HG03064 (cell line): ENCODE measurements around the gene MCM3.

Experiments used
- ATAC-seq: cut with Tn5 transposase; IDR thresholded peaks from one replicate; pipeline ENCODE4 v1.9.1; 2021; ENCODE audit warnings: low read depth; ENCODE audit not compliant: unreplicated experiment

The MCM3 gene

DNA sequence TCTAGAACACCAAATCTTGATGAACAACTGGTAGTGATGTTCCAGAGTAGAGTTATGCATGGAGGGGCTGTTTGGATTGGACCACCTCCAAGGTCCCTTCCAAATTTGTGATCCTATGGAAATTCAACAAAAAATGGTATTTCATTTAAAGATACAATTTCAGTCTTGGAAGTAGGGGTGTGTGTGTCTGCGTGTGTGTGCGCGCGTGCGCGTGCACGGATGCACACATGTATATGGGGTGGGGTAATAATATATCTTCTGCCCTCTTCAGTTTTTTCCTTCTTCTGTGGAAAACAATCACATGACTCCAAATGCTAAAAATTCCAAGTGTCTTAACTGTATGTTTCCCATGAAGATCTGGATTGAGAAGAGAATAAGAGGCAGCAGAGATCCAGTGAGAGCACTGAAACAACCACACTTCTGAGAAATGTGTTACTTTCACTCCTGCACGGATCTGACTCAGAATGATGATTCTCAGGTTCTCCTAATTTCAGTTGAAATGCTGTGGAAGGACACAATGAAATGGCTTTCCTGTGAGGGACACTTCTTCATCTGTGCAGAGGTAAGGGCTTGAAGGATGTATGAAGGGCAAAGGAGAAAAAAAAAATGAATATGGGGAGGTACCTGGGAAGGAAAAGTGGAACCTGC, 29.7 kb downstream of the MCM3 start:
- ATAC-seq = no peak

DNA sequence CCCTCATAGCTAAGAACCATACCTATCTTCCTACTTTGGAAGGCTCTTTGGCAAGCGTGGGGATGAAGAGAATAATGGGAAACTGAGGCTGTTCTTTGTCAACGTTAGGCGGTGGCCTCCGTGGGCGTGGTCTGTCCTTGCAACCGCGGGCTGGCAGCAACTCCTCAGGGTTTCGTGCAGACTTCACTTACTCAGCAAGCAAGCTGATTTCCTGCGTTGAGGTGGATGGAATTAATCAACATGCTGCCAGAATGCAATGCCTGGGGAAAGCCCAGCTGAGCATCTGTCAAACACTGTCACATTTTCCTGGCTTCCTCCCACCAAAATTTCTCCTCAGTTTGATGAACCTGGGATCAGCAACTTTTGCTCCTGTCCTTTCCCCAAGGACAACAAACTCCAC, 31.0 kb downstream of the MCM3 start:
- ATAC-seq = no peak

DNA sequence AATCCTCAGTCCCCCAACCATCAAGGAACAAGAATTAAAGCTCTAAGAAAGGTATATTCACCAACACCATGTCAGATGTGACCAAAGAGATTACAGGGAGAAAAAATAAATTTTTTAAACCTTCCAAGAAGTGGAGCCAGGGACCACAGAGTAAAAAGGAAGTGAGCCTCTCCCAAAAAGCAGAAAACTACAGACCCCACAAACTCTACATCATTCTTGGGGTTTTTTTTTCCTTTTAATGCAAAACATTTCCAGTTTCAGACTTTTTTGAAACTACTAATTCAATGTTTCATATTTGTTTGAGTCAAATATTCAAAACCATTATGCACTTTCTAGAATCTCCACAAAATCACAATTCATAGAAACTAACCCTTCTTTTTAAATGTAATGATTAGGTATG, 33.4 kb downstream of the MCM3 start:
- no peak for ATAC-seq

DNA sequence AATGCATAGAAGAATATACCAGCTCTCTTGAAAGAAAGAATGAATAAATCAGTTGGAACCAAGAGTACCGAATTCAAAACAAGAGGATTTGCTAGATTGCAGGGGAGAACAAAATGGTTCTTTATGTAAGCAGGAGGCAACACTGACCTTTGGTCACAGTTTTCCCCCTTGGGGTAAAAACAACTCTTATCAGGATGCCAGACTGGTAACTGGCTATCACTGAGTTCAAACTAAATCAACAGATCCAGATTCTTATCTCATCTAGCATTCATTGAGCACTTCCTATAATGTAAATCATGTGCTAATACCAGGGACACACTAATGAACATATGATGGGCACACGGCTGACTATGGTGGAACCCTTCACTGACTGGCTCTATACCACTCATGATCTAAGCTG, 35.5 kb downstream of the MCM3 start:
- no peak for ATAC-seq

DNA sequence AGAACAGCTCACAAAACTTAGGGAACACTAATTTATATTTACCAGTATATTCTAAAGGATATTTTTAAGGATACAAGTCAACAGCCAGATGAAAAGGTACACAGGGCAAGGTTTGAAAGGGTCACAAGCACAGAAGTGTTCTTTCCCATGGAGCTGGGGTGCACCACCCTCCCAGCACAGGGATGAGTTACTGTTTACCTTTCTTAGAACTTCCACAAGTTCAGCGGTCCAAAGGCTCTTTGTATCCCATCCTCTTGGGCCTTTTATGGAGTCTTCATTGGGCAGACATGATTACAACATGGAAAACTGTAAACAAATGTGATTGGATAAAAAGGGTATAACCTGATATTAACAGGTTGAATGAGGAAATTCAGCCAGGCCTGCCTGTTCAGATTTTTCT, 39.1 kb downstream of the MCM3 start:
- ATAC-seq = no peak

DNA sequence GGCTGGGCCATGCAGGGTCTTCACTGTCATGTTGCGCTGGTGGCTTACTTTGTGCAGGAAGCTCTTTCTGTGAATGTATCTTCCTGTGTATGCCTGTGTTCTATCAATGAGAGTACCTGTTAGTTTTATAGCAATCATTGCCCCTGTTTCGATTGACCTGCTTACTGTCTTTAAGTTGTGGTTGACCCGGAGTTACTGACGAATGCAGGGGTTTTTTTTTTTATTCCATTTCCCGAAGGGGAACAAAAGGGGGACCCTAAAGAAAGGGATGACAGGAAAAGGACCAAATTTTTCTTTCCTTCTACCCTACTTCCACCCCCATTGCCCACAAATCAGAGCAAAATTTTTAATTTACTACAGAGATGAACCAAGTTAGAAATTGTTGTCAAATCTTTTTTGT, 40.1 kb downstream of the MCM3 start, which contains the start of gene IL17F:
IL17F (minus strand) TSS at position 101 of the 400 bp plus-strand sequence; CDS start at position 30, 71 bp downstream.
- ATAC-seq = no peak

DNA sequence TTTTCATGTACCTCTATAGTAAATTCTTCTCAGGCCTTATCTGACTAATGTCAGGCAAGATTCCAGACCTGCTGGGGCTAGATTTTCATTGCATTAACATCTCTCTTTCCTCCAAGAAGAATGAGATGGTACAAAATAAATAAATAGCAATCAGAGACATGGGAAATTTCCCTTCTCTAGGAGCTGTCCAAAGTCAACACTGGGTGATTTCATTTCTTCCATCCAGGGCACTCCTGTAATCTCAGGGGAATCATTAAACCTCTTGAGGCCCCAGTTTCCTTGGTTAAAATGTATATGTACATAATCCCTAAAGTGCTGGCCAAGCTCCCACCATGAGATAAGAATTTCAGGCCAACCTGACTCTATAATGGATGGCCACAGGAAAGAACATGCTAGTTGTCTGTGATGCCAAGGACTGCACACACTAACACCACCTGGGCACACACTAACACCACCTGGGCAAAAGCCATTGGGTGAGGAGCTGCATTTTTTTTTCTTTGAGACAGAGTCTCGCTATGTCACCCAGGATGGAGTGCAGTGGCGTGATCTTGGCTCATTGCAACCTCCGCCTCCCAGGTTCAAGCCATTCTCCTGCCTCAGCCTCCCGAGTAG, 41.2 kb downstream of the MCM3 start:
- no peak for ATAC-seq

DNA sequence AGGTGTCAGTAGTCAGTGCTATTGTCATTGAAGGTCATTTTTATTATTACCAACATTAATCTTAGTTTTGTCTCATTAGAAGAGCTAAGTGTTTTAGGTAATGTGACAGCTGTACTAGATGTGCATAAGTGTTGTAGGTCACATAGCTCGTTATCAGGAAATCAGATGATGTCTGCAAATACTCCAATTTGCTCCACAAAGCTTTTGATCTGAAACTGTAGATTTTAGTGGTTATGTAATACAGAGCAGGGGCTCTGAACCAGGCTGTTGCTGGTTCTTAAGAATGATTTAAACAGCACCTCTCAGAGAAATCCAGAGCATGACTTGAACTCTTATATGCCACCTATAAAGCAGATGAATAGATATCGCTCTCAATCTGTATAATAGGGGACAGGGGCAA, 42.7 kb downstream of the MCM3 start:
- no peak for ATAC-seq

DNA sequence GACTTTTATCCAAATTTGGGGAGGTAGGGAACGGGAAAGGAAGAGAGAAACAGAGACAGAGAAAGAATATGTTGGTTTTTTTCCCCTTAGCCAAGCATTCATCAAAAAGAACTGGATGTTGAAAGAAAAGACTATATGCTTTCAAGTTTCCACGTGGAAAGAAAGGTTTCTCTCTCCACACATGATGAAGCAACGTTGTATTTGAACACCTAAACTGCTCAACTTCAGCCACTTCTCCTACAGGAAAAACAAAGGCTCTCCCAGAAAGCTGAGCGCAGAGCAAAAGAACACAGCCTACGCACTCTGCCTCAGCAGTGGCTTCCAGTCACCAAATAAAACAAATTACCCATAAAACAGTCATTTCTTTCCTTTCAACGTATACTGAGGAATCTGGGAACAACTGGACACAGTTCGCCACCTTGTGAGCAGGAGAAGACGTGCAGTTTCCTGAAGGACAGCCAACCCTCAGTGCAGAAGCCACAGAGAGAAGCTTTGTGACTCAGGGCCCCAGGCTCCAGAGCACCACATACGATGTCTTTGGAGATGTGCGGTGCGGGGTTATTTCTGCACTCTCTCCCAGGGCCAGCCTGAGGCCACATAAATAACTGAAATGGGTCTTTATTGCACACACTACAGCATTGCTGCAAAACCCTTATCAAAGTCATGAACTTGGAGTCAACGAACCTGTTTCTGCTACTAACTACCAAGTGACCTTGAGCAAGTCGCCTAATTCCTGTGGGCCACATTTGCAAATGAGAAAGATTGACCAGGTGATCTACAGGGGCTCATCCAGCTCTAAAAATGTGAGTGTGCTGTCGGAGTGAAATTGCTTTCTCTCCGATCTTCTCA, 50.3 kb downstream of the MCM3 start:
- ATAC-seq = no peak

DNA sequence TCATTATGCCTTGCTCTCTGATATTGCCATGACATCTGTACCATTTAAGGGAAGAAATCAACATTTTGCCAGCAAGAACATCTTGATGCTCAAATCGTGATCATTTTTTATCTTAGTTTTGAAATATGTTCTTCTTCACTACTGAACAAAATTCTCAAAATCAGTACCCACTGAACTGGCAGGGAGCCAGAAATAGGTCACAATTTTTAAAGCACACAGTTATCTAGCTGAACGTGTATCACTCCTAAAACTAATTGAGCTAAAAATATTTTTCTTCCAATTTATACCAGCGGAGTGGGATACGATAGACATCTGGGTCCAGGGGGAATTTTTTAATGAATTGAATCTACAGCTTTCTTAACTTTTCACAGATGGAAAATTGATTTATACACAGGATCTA, 51.5 kb downstream of the MCM3 start:
- no peak for ATAC-seq

DNA sequence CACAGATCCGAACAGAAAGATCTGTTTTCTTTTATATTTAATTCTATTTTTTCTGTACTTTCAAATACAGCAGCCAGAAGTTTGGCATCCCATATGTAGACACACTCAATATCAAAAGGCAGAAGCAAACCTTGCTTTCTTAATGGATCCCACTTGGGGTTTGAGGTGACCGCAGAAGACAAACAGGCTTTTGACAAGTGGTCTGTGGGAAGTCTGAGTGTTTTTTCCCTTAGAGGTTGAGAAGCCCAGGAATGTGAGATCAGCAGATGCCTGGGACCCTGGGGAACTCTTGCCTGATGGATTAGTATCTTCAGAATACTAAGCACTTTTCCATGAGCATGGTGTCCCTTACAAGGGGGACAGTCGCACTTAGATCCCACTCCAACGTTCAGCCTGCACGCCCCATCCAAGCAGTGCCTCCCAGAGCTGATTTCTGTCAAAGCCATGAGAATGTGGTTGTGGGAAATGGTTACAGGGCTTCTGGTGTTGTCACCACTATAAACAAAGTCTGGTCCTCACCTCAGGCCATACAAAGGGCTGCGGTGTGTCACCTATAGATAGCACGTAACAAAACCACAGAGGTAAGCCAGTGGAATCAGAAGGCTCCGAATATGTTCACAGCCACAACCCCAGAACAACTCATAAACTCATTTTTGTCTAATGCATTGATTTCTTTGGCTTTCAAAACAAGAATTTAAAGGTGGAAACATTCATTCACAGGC, 53.0 kb downstream of the MCM3 start:
- no peak for ATAC-seq

DNA sequence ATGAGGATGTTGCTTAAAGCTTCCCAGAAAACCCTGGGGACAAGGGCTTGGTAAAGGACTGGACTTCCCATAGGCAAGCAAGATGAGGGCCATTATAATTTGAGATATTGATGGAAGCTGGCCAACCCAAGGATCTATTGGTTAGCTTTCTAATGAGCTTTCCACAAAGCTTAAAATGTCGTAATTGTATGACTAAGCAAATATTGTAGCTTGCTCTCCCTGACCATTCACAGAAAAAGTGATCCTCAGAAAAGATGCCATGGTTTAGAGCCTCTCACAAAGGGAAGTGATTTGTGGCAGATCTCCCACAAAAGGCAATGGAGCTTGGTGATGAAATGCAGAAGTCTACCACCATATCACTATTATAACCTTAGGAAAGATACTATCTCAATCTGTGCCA, 53.9 kb downstream of the MCM3 start:
- no peak for ATAC-seq

DNA sequence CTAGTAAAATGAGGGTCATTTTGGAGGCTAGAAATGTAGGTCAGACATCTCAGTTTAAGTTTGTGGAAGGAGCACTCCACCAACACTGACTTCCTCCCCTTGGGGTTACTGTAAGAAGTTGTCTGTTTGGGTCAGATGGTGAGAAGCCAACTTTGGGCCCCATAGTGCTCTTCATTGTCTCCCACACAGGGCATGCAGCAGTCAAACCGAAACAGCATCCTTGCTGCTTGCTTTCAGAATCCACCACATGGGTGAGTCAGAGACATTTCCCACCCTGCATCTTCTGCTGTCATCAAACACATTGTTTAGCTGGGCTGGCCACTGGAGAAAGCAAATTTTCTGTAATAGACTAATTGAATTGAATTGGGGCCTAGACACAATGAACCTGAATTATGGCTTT, 57.0 kb downstream of the MCM3 start:
- peak; percentile 100 for ATAC-seq

DNA sequence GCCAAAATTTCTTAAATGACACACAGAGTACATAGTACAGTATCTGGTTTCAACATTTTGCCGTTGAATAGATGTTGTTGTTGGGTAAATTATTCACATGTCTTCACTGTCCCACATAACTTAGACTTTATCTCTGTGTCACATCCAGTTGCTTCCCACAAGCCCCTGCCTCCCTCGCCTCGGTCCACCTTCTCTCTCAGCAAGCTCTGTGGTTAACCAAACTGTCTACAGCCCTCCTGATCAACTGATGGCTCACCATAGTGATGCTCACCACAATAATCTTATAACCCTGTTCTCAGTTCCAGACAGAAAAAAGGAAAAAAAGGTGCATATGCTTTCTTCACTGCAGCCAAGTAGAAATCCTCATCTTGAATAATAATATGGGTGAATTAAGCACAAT, 63.2 kb downstream of the MCM3 start:
- ATAC-seq = peak; percentile 79

DNA sequence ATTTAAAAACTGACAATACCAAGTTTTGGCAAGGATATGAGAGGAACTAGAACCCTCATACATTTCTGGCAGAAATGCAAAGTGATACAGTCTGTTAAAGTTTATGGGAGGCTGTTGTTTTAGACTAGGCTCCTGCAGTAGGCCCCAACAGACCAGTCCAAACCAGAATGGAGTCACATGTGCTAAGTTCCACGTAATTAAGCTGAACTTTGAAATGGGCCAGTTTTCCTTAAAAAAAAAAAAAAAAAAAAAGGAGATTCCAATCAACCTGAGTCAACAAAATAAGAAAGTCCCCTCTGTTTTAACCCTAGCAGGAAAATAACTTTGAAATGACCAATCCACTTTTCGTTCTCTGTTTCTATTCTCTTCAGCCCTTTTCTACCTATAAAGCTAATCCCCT, 66.8 kb downstream of the MCM3 start:
- no peak for ATAC-seq

DNA sequence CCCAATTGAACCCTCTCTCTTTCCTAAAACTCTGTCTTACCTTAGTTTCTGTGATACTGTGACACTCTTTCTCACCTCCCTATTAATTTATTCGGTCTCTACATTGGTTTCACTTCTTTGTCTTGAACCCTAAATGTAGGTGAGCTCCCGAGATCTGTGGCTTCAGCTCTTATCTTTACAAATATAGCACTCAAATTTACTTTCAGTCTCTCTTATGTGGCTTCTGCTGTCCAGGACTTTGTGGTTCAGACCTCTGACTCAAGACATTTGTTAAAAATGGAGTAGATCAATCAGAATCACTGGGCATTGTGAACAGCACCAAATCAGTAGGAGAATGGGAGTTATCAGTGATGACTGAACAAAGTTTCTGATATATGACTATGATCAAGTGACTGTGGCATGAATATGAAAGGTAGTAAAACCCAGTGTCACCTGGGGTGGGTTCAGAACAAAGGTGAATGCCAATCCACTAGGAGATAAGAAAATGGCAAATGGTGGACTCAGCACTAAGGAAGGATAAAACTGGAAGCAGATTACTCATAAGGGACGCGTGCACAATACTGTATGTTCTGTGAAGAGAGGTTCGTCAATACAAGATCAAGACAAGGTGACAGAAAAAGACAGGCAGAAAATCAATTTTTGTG, 67.5 kb downstream of the MCM3 start:
- no peak for ATAC-seq

DNA sequence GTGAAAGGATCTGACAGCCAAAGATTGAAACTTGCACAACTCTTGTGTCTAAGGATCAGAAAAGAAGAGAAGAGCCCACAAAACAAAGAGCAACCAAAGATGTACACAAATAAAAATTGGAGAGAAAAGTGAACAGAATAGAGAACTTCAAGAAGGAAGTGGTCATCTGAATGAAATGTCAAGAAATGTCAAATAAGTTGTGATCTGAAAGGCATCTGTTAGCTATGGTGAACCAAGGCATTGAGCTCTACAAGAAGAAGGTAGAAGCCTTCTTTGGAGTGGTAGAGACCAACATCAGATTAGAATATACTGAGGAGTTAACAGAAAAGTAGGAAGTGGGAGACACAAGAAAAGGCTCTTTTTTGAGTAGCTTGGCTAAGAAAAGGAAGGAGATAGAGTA, 68.8 kb downstream of the MCM3 start:
- no peak for ATAC-seq
